ENCODE results near the gene ADCY7.
"Not testable (repeated sequence)": the region's sequence is repeated elsewhere in the genome, so short reads cannot be mapped to it uniquely, and the experiment has no call there.

The ADCY7 gene

GRCh38 chr16:50345210-50345609, 78.9 kb downstream of the ADCY7 start:
- DNase-seq = not testable (repeated sequence)

- no peak for DNase-seq
These were observed 84.8 kb downstream of the ADCY7 start for GRCh38 chr16:50351116-50351515.

GRCh38 chr16:50351952-50352351, 85.6 kb downstream of the ADCY7 start:
- no peak for DNase-seq

GRCh38 chr16:50354082-50354481, 87.7 kb downstream of the ADCY7 start:
- no peak for DNase-seq

- peak; percentile 50 for DNase-seq
These were observed 88.5 kb downstream of the ADCY7 start for GRCh38 chr16:50354629-50355456.

GRCh38 chr16:50359626-50360025, 93.3 kb downstream of the ADCY7 start:
- no peak for DNase-seq

- no peak for DNase-seq
These were observed 93.9 kb downstream of the ADCY7 start for GRCh38 chr16:50360033-50360778.

- DNase-seq = no peak
These were observed 94.4 kb downstream of the ADCY7 start for GRCh38 chr16:50360779-50361178.

- no peak for DNase-seq
These were observed 97.3 kb downstream of the ADCY7 start for GRCh38 chr16:50363656-50364055.

- DNase-seq = peak; percentile 52
These were observed 99.6 kb downstream of the ADCY7 start for GRCh38 chr16:50365791-50366575.
